ENCODE data around the gene RALGAPB. TPM values are rescaled to one million over a fixed set of nuclear protein-coding genes. Genes with fewer than 3 reads are reported as not detected.

RALGAPB gene
- polyA plus RNA-seq, 1 of the 3 experiments (the other 2 are of a cell fraction): 10.8 TPM

- no peak overlapping the region for H2AFZ ChIP-seq (ENCODE audit: low read depth)
- peaks cover 33 to 40% of the 10 kb centered on the region in 2 experiments for H3K36me3 ChIP-seq (replicated peaks in 1 of 2; ENCODE audit: control insufficient read depth in 1 of 2, insufficient read depth in 2 of 2, low read length in 1 of 2)
- ChIA-PET CTCF (interaction anchor here (0.7 to 4.5 kb wide), 9 partner anchors 9 to 377 kb away, joined by 3 to 75 read pairs (median 11); partner anchors contain the start of gene RALGAPB), POLR2A (interaction anchor here (1.0 to 3.8 kb wide), 6 partner anchors 9 to 62 kb away, joined by 3 to 83 read pairs (median 10); partner anchors contain the start of gene RALGAPB)
- H3K27ac ChIP-seq (ENCODE audit: low read depth in 2 of 2, low read length in 1 of 2): peak overlapping the region; percentile 84
- DNase-seq: peak; percentile 43
- H3K27me3 ChIP-seq (ENCODE audit: insufficient read depth): no peaks in the 10 kb centered on the region
- no peaks in the 10 kb centered on the region for H3K9me3 ChIP-seq
- TF ChIP-seq REST (IDR thresholded peaks at IDR 0.05; ENCODE audit: low read depth, low read length) (no peak), MXI1 (IDR thresholded peaks at IDR 0.05; ENCODE audit: low read depth, low read length) (0 out of 2 replicates have a peak, but pooled peaks have one; percentile 50), RFX5 (IDR thresholded peaks at IDR 0.05; ENCODE audit: low read length) (no peak), SIN3A (IDR thresholded peaks at IDR 0.05; ENCODE audit: borderline replicate concordance, low read depth, low read length) (0 out of 2 replicates have a peak, but pooled peaks have one; percentile 24), TEAD4 (IDR thresholded peaks at IDR 0.05; ENCODE audit: borderline replicate concordance, insufficient read depth) (no peak), IRF3 (IDR thresholded peaks at IDR 0.05; ENCODE audit: low read depth, low read length) (no peak), MAX (IDR thresholded peaks at IDR 0.05; ENCODE audit: low read depth) (0 out of 2 replicates have a peak, but pooled peaks have one; percentile 24)
- peak overlapping the region; percentile 93 for H3K4me2 ChIP-seq
- H4K20me1 ChIP-seq (ENCODE audit: insufficient read depth): peaks cover 51% of the 10 kb centered on the region
- peaks cover 59% of the 10 kb centered on the region for H3K79me2 ChIP-seq (ENCODE audit: insufficient read depth)
- H3K4me1 ChIP-seq (ENCODE audit: control insufficient read depth in 1 of 2, insufficient read depth in 2 of 2, low read depth in 1 of 2, low read length in 1 of 2): peaks cover 7 to 20% of the 10 kb centered on the region in 2 experiments; a peak in 3 of 4 replicates
- peaks cover 11% of the 10 kb centered on the region for H3F3A ChIP-seq (replicated peaks; ENCODE audit: insufficient read depth)
- WGBS (ENCODE audit: low lambda C conversion rate): 4% methylated on average over 8 of the region's 16 CpGs
- H3K9ac ChIP-seq: peak overlapping the region; percentile 93
- H3K9me2 ChIP-seq: no peaks in the 10 kb centered on the region
- H3K4me3 ChIP-seq (ENCODE audit: low read depth in 2 of 2, low read length in 1 of 2): peak overlapping the region; percentile 84 to 91
Observed at GRCh38 chr20:38434301-38434741, 38.3 kb upstream of the RALGAPB start.

- no peaks in the 10 kb centered on the region for H3K9me3 ChIP-seq
- H3K9me2 ChIP-seq: no peaks in the 10 kb centered on the region
- peak within 1 kb of the TSS; percentile 84 for H3K27ac ChIP-seq (ENCODE audit: low read depth in 2 of 2, low read length in 1 of 2)
- H3F3A ChIP-seq (replicated peaks; ENCODE audit: insufficient read depth): peaks cover 7% of the 10 kb centered on the region
- DNase-seq: peak; percentile 88
- peak within 1 kb of the TSS; percentile 84 to 91 for H3K4me3 ChIP-seq (ENCODE audit: low read depth in 2 of 2, low read length in 1 of 2)
- WGBS (ENCODE audit: low lambda C conversion rate): under 1% methylated on average over 32 of the region's 65 CpGs
- H3K4me2 ChIP-seq: peak within 1 kb of the TSS; percentile 93
- H3K36me3 ChIP-seq (replicated peaks in 1 of 2; ENCODE audit: control insufficient read depth in 1 of 2, insufficient read depth in 2 of 2, low read length in 1 of 2): peaks cover 27 to 33% of the 10 kb centered on the region in 2 experiments
- H3K9ac ChIP-seq: peak within 1 kb of the TSS; percentile 93
- CTCF ChIA-PET: interaction anchor here (0.7 to 4.5 kb wide), 19 partner anchors 9 to 776 kb away, joined by 3 to 75 read pairs (median 3); partner anchors contain the start of gene RALGAPB
- H4K20me1 ChIP-seq (ENCODE audit: insufficient read depth): peaks cover 44% of the 10 kb centered on the region
- H3K27me3 ChIP-seq (ENCODE audit: insufficient read depth): no peaks in the 10 kb centered on the region
- peak within 1 kb of the TSS; percentile 83 for H2AFZ ChIP-seq (ENCODE audit: low read depth)
- peaks cover 52% of the 10 kb centered on the region for H3K79me2 ChIP-seq (ENCODE audit: insufficient read depth)
- POLR2A ChIA-PET: interaction anchor here (0.7 to 3.8 kb wide), 11 partner anchors 8 to 66 kb away, joined by 3 to 83 read pairs (median 4); partner anchors contain the start of gene RALGAPB
- H3K4me1 ChIP-seq (ENCODE audit: control insufficient read depth in 1 of 2, insufficient read depth in 2 of 2, low read depth in 1 of 2, low read length in 1 of 2): peaks cover 7 to 20% of the 10 kb centered on the region in 2 experiments; a peak in 3 of 4 replicates
- TF ChIP-seq TAF1 (IDR thresholded peaks at IDR 0.05; ENCODE audit: borderline replicate concordance, low read depth, low read length) (peak; percentile 99), YY1 (IDR thresholded peaks at IDR 0.05; ENCODE audit: low read depth) (peak; percentile 80), GABPA (IDR thresholded peaks at IDR 0.05; ENCODE audit: low read depth) (peak; percentile 93), RAD21 (IDR thresholded peaks at IDR 0.05; ENCODE audit: low read length) (peak; percentile 37; the same call in 1 of the 2 replicates), CTCF (IDR thresholded peaks at IDR 0.05) (peak; percentile 99), FOXM1 (IDR thresholded peaks at IDR 0.05; ENCODE audit: low read depth) (no peak), ZBTB33 (IDR thresholded peaks at IDR 0.05; ENCODE audit: borderline replicate concordance, low read depth) (peak; percentile 75), MAX (IDR thresholded peaks at IDR 0.05; ENCODE audit: low read depth) (peak; percentile 99)
Observed at GRCh38 chr20:38434770-38435554, 37.7 kb upstream of the RALGAPB start, which contains the start of gene SNHG17. Gene SNHG17, minus strand, starts transcription at chr20:38435328.

All from SK-N-SH (cell line).